ENCODE results near the gene KCTD19. TPM values are rescaled to one million over a fixed set of nuclear protein-coding genes. Genes with fewer than 3 reads are reported as not detected.

KCTD19 gene
- total and polyA plus RNA-seq, 8 donors = 0.73 to 13.1 (median 7.7) TPM; not detected in 1

DNA sequence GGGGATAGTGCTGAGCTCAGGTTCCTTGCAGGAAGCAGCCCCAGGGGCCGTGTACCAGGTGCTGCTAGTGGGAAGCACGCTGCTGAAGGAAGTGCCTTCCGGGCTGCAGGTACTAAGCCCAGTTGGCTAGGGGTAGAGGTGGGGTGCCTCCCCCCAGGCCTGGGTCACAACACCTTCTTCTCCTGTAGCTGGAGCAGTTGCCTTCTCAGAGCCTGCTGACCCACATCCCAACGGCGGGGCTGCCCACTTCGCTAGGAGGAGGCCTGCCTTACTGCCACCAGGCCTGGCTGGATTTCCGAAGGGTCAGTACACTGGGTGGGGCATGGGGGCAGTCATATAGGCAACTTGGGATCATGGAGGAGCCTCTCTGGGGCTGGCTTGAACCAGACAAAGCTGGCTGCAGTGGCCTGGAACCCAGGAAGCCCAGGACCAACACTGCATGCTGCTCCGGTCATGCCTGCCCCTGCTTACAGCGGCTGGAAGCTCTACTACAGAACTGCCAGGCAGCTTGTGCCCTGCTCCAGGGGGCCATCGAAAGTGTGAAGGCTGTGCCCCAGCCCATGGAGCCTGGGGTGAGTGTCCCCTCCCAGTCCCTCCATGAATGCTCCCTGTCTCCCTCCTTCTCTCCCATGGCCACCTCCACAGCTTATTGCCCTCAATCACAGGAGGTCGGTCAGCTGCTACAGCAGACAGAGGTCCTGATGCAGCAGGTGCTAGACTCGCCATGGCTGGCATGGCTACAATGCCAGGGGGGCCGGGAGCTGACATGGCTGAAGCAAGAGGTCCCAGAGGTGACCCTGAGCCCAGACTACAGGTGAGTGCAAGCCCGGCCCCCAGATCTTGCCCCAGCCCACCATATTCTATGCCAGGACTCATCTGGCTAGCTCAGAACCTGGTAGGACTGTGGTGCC is 44.8 kb downstream of the KCTD19 start:
- Histone ChIP-seq H3K27me3 (no peaks in the 10 kb centered on the region), H3K9me3 (no peaks in the 10 kb centered on the region), H3K36me3 (no peaks in the 10 kb centered on the region), H3K27ac (no peak overlapping the region), H3K4me3 (no peak overlapping the region), H3K4me1 (peaks cover 12 to 28% of the 10 kb centered on the region in 2 donors)
- DNase-seq (no peak), ATAC-seq (no peak)
- TF ChIP-seq, protein P1, sequence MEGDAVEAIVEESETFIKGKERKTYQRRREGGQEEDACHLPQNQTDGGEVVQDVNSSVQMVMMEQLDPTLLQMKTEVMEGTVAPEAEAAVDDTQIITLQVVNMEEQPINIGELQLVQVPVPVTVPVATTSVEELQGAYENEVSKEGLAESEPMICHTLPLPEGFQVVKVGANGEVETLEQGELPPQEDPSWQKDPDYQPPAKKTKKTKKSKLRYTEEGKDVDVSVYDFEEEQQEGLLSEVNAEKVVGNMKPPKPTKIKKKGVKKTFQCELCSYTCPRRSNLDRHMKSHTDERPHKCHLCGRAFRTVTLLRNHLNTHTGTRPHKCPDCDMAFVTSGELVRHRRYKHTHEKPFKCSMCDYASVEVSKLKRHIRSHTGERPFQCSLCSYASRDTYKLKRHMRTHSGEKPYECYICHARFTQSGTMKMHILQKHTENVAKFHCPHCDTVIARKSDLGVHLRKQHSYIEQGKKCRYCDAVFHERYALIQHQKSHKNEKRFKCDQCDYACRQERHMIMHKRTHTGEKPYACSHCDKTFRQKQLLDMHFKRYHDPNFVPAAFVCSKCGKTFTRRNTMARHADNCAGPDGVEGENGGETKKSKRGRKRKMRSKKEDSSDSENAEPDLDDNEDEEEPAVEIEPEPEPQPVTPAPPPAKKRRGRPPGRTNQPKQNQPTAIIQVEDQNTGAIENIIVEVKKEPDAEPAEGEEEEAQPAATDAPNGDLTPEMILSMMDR (IDR thresholded peaks at IDR 0.05) = no peak
- intact Hi-C loops (cut with DNase I) = no loop called here

DNA sequence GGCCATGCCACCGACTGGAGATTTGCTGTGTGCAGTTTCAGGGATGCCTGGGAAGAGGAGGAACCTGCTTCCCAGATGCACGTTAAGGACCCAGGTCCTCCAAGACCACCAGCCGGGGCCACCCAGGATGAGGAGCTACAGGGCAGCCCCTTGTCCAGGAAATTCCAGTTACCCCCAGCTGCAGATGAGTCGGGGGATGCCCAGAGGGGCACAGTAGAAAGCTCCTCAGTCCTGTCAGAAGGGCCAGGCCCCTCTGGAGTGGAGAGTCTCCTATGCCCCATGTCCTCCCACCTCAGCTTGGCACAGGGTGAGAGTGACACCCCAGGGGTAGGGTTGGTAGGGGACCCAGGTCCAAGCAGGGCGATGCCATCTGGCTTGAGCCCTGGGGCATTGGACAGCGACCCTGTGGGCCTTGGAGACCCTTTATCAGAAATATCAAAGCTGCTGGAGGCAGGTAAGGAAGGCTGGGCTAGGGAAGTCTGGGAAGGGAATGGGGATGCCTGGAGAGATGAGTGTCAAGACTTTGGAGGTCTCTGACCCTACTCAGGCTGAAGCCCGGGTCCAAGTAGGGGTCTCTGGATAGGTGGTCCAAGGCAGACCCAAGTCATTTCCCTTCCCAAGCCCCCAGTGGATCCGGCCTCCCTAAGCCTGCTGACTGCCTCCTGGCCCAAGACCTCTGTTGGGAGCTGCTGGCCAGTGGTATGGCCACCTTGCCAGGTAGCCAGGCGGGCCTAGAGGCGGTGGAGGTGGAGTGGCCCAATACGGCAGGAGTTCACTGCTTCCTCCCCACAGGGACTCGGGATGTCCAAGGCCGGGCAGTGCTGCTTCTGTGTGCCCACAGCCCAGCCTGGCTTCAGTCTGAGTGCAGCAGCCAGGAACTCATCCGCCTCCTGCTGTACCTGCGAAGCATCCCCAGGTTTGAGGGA is 46.2 kb downstream of the KCTD19 start:
- TF ChIP-seq, protein P1 (IDR thresholded peaks at IDR 0.05) = no peak
- H3K9me3 ChIP-seq = no peaks in the 10 kb centered on the region
- ATAC-seq (no peak), DNase-seq (no peak)
- H3K36me3 ChIP-seq = peaks cover 0 to 14% of the 10 kb centered on the region in 2 donors
- H3K27me3 ChIP-seq = no peaks in the 10 kb centered on the region
- intact Hi-C loops (cut with DNase I) = no loop called here
- peaks cover 12 to 33% of the 10 kb centered on the region in 2 donors for H3K4me1 ChIP-seq
- H3K27ac ChIP-seq = no peak overlapping the region
- no peak overlapping the region for H3K4me3 ChIP-seq

DNA sequence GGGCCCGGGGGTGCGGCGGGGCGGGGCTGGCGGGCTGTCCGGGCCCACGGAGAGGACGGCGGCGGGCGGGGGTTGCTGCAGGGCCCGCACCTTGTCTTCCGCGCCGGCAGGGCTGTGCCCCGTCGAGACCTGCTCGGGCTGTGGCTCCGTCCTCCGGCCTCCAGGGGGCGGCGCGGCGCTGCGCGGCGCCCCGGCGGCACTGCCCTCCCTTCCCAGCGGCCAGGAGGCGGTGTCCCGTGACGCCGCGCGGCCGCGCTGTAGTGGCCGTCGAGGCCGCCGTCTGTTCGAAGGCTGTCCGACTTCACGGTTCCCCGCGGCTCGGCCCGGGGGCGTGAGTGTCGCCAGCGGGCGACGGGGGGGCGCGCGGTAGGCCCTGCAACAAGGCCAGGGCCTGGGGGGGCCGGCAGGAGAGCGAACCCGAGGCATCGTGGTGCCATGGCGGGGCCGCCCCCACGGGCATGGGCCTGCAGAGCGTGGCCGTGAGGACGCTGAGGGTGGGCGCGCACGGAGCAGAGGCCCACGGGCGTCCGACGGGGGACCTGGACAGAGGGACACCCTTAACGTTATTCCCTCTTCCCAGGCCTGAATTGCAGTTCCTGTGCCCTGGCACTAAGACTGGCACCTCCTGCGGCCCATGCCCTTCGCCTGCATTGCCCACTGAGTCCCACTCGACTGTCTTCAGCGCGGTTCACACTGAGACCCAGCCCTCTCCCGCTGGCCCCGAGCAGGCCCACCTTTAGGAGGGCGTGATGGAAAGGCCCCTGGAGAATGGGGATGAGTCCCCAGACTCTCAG is 47.0 kb downstream of the KCTD19 start, which contains the start of gene PLEKHG4:
Gene PLEKHG4 (plus strand): TSS at position 237 of the 794 bp plus-strand sequence. CDS start 513 bp downstream, at position 750.
- H3K27me3 ChIP-seq = no peaks in the 10 kb centered on the region
- DNase-seq = peak; percentile 57 to 98 (median 84)
- H3K36me3 ChIP-seq = peaks cover 0 to 15% of the 10 kb centered on the region in 2 donors
- intact Hi-C loops (cut with DNase I) = no loop called here
- H3K4me3 ChIP-seq = peak within 1 kb of the TSS; percentile 48 to 60
- TF ChIP-seq, protein P1 (IDR thresholded peaks at IDR 0.05) = peak; percentile 74 to 87
- H3K4me1 ChIP-seq = peaks cover 12 to 33% of the 10 kb centered on the region in 2 donors
- H3K9me3 ChIP-seq = no peaks in the 10 kb centered on the region
- peak within 1 kb of the TSS; percentile 66 to 75 for H3K27ac ChIP-seq
- ATAC-seq = peak; percentile 92

DNA sequence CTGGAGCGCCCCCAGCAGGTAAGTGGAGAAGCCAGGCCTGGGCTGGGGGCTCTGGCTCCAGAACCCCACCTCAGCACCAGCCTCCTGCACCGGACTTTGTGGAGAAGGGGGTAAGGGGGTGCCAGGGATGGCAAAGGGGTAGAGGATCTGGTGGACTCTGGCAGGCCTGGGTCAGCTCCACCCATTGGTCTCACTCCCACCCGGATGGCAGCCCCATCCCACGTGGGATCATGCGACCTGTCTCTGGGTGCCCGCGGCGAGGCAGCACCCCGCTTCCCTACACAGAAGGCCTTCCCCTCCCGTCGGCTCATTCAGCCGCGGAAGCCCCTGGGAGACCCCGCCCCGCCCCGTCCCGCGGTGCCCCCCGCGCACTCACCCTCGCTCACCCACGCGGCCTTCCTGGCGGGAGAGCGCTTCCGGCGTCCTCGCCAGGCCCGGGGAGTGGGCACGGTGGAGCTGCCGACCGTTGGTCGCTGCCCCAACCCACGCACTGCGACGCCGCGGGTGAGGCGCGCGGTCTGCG is 47.7 kb downstream of the KCTD19 start:
- intact Hi-C loops (cut with DNase I) = no loop called here
- H3K36me3 ChIP-seq = peaks cover 0 to 15% of the 10 kb centered on the region in 2 donors
- TF ChIP-seq, protein P1 (IDR thresholded peaks at IDR 0.05) = no peak
- peak overlapping the region; percentile 48 to 60 for H3K4me3 ChIP-seq
- no peaks in the 10 kb centered on the region for H3K27me3 ChIP-seq
- no peaks in the 10 kb centered on the region for H3K9me3 ChIP-seq
- DNase-seq (peak in 1 of 4 donors; percentile 24), ATAC-seq (peak; percentile 42)
- peaks cover 12 to 33% of the 10 kb centered on the region in 2 donors for H3K4me1 ChIP-seq
- peak overlapping the region; percentile 66 to 75 for H3K27ac ChIP-seq

Measured in left lung (tissue), 10 donors.